ENCODE measurements around the gene EPB41L3.
"Not testable (repeated sequence)": the region's sequence is repeated elsewhere in the genome, so short reads cannot be mapped to it uniquely, and the experiment has no call there.

EPB41L3 gene

DNA sequence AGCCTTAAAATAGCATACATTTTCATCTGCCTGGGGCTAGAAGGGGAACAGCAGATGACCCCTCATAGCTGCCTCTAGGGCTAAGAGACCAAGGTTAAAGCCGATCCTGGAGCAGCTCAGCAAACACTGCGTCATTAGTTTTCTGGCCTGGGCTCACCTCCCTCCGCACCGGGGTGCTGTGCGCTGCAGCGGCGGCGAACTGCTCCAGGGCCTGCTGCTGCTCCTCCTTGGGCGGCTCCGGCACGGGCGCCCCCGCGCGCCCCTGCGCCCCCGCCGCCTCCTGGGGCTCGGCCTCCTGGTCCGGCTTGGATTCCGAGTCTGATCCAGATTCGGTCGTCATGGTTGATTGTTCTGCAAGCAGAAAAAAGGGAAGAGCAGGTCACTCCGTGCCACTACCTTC is 55.0 kb downstream of the EPB41L3 start:
- no peak for DNase-seq

DNA sequence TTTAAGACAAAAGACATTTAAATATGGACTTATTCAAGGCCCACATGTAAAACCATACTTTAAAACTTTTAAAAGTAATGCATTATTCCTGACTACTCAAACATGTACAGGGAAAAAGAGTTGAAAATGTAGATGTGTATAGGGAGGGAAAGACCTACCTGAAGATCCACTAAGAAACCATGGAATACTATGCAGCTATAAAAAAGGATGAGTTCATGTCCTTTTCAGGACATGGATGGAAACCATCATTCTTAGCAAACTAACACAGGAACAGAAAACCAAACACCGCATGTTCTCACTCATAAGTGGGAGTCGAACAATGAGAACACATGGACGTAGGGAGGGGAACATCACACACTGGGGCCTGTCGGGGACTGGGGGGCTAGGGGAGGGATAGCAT is 55.8 kb downstream of the EPB41L3 start:
- not testable (repeated sequence) for DNase-seq

DNA sequence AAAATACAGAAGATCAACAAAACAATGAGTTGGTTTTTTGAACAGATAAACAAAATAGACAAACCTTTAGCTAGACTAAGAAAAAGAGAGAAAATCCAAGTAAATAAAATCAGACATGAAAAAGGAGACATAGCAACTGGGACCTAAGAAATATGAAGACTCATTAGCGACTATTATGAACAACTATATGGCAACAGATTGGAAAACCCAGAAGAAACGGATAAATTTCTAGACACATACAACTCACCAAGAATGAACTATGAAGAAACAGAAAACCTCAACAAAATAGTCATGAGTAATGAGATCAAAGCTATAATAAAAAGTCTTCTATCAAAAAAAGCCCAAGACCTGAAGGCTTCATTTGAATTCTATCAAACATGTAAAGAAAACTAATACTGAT is 59.3 kb downstream of the EPB41L3 start:
- no peak for DNase-seq

DNA sequence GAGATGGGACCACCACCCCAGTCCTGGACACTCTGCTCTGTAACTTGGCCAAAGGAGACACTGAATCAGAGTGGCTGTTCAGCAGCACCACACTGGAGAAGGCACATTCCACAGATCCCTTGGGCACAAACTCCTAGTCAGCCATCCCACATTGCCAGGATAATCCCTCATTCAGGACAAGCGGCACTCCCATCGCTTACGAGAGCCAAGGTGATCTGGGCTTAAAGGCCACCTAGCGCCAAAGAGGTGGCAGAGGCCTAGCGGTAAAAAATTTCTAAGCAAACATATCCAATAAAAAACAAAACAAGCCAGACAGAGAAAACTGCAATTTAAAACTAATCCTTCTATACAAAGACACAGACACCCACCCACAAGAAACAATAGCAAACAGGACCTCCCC is 62.2 kb downstream of the EPB41L3 start:
- no peak for DNase-seq

DNA sequence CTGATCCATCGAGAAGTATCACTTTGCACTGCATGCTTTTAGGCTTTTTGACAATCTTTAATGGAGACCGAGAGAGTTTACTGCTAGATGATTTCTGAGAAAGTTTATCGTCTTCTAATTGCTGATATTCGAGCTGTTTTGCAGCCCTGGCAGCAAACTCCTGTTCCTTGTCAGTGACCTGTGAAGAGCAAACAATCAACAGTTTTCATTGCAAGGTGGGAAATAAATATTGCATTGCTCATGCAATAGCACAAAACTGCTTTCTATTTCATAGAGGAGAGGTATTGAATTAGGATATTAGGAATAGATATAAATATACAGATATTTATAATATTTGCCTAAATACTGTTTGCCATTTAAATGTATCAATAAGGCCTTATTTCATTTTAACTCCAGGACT is 65.5 kb downstream of the EPB41L3 start:
- DNase-seq = no peak

DNA sequence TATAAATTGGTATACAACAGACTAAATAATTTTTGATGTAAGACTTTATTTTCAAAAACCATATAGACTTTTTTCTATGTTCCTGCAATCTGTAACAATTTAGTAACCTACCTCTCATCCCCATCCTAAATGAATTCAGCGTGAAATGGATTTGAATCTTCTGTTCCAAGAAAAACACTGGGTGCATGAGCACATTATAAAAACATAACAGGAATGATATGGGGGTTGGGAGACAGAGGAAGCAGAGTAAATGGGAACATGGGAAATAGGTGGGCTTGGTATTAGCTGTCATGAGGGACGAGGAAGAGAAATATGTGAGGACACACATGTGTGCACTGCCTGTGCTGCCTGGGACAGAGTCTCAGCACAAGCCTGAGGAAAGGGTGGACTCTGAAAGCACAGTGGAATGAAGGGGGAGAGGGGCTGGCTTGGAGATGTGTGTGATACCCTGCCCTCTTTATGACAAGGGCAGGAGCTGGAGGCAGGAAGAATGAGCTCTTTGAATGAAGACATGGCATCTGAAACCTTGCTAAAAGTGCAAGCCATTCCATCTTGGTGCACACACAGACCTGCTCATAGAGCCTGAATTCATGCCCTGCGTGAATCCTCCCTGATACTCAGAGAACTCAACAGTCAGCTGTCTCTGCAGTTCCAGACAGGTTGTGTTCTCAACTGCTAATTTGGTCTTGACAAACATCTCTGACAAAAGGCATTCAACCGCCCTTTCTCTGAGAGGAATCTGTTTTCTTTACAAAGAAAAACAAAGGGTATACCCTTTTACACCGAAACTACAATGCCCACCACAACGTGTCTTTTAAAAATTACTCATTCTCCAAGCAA is 66.6 kb downstream of the EPB41L3 start:
- no peak for DNase-seq

DNA sequence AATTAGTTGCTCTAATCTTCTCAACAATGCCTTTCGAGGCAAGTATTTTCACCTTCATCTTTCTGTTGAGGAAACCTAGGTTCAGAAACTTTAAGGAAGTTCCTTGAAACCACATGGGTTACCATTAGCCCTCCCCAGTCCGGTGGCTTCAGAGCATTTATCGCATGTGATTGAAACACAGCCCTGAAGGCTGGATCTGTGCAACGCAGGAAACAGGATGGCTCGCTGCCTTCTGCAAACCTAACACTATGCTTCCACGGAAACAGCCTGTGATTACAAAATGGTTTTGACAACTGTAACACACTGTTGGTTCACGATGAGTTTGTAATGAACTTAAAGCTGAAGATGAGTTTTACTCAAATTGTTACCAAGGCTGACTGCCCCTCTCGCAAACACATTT is 68.5 kb downstream of the EPB41L3 start:
- DNase-seq = no peak

DNA sequence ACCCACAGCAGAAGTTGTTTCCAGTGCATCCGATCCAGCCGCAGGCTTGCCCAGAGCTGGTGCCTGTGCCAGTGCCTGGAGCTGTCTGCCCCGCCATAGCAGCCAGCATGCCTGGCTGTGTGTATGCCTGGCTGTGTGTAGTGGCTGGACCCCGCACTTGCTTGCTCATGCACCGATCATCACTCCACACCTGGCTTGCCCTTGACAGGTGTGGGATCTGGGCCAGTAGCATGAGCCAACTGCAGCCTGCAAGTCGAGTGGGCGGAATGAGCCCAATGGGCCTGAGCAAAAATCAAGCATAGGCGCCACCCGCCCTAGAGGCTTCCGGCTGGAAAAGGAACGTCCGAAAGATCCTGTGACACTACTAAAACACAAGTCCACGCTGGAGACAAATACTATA is 74.5 kb downstream of the EPB41L3 start:
- DNase-seq = no peak

DNA sequence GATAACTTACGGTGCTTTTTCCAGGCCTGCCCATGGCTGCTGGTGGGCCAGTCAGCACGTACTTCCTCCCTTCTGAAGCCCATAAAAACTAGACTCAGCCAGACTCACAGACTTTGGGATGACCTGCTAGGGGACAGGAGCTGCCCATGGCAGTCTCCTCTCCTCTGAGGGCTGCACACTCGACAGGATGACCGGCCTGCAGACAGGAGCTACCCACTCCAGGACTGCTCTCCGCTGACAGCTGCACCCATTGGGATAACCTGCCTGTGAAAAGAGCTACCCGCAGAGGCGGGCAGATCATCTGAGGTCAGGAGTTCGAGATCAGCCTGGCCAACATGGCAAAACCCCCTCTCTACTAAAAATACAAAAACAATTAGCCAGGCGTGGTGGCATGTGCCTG is 75.4 kb downstream of the EPB41L3 start:
- DNase-seq = no peak

DNA sequence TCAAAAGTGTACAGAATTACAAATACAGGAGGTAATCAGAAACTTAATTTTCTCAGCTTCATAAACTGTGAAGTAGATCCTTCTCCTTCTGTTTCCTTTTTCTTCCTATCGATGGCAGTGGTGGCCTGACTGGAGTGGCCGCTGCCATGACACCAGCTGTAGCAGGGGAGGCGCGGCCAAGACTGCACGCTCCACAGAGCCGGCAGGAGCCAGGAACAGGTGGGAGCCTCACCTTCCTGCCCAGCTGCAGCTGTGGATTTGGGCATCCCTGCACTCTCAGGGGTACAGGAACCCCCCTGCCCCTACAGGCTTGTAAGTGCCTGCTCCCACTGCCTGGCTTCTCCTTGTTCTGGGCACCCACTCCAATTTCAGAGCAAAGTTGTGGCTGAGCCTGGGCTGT is 76.1 kb downstream of the EPB41L3 start:
- DNase-seq = no peak

DNA sequence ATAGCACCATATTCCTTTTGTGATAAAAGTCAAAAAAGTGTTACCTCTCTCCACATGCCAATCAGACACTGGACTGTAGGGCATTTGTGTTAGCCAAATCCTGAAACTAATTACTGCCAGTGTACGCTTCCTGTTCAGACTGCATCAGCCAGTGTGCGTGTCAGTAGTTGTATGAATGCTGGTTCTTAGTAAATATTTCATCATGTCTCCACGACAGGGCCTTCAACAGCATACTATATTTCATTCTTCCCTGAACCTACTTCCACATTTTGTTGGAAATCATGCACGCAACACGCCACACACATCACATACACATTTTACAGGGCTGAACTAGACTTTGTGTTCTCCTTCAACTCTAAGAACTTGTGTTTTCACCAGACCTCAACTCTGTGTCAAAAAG is 77.5 kb downstream of the EPB41L3 start:
- no peak for DNase-seq

DNA sequence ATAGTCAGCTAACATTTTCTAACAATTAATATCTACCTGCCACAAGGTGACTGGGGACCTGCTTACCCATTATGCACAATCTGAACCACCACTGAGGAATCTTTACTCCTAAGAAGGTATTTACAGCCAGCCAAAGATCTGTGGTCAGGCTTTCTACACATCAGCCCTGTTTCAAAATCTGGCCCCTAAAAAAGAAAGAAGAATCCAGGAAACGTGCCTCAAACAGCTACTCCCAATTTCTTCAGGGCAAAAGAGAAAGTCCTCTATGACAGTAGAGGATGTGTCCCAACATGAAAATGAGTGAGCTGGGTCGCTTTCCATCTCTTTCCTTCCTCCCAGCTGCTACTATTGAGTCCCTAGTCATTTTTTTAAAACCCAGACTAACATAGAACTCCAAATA is 79.5 kb downstream of the EPB41L3 start:
- no peak for DNase-seq

DNA sequence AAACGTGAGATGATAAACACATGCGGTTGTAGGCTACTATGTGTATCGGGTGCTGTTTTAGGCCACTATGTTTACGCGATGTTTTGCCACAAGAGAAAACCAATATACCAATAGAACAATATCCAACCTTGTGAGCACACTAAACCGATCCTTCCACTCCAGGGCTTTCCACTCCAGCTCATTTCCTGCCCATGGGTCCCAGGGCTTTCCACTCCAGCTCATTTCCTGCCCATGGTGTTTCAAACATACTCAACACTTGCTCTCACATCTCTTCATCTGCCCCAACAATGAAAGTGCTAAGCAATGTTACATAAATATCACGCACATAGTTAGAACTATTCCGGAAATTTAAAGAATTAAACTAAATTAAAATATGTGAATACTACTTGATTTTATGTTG is 80.0 kb downstream of the EPB41L3 start:
- no peak for DNase-seq

DNA sequence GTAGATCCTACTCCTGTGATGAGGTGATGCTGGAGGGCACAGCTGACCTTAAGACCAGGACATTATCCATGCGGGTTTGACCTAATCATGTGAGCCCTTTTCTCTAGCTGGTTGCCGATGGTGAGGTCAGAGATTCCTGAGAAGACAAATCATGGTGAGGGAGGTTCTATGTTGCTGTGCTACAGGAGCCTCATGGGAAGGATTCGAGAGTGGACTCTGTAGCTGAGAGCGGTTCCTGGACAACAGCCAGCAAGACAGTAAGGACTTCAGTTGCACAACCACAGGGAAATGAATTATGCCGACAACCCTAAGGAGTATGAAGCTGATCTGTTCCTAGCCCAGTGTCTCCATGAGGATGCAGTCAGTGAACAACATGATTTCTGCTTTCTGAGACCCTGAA is 80.4 kb downstream of the EPB41L3 start:
- no peak for DNase-seq

DNA sequence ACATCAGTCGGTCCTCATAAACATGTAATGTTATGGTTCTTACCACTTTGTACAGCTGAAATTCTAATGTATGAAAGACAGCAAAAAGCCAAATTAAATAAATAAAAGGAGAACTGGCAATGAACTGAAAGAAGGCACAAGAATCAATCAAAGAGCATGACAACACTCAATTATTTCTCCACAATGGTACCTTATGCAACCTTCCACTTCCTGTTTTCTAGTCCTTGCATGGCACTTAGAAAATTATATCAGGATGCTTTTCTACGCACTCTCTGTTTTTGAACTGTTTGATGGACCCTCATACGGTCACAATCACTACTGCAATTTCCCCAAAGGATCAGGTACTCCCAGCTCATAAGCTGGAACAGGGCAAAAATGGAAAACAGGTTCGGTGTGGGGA is 81.6 kb downstream of the EPB41L3 start:
- no peak for DNase-seq

DNA sequence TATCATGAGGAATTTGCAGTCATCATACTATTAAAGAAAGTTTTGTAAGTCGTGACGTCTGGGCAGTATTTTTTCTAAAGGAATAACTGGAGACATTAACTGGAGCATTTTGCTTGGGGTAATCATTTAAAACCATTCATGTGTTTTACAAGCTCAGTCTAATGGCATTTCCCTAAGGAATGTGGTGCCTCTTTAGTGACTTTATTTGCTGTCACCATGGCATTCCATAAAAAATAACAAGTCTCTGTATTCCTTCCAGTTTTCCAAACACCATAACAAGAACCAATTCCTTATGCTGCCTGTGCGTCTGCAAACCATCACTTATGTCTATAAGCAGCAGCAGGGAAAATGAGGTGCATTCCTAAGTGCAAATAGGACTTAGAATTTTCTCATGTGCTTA is 82.8 kb downstream of the EPB41L3 start:
- no peak for DNase-seq

DNA sequence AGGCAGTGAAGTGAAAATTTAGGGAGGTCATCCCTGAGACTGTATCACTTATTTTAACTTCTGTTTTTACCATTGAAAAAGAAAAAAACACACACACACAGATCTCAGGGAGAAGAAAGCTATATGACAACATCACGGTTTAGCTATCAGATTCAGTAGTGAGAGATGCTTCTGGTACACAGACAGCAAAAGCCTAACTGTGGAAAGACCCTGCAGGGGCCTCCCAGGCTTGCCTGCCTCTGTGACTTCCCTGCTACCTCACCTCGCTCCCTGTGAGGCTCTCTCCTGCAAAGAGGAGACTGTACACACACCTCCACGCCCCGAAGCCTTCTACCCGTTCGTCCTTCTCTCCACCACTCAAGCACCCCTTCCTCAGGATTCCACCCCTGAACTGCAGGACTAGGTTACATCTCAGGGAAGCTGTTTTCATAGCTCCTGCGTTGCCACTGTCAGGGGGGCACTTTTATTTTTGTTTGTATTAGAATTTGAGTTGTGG is 86.3 kb downstream of the EPB41L3 start:
- DNase-seq = no peak

DNA sequence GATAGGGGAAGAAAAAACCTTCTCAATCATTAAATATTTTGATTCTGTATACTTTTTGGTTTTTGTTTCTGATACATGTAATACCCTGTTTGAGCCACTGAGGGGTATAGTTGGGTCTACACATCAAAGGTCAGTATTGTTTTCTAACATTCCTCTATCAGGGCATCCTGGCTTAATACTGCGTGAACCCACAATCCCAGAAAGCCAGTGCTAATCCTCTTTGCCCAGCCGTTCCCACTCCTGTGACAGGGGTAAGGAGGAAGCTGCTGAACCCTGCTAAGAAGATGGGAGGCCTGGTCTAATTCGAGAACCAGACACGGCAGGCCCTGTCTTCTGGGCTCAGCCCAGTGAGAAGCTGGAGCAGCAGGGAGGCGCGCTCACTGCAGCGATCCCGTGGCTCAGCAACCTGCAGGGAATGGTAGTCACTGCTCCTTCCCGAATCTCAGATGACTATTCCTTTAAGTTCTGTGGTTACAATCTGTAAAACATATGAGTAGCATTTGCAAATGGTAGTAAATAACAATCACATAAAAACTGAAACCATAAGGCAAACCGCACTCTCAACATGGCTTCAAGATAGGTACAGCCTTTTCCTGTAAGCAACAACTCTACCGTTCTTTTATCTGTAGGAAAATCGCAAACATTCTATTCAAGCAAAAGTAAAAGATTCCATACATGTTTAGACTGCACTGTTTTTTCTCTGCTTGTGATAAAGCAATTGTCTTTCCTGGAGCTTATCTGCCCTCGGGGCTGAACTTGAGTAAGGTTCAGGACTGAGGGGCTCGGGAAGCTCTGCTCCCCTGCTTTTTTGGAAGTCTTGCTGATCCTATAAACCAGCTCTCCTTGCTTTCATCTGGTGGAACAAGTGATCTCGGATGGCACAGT is 87.0 kb downstream of the EPB41L3 start:
- no peak for DNase-seq

DNA sequence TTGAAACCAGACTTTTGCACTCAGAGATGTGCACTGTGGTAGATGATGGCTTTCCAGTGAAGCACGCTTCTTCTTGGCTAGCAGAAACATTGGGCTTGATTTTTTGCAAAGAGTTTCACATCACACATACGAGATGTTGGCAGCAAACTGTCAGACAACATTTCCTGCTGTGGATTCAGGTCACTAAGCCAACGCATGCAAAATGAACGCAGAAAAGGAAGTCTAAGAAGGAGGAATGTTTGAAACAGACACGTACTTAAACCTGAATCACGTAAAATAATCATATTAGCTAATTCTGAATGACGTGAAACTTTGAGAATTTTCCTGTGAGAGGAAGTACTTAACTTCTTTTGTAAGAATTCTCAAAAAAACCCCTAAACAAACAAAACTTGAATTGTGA is 88.1 kb downstream of the EPB41L3 start:
- no peak for DNase-seq

DNA sequence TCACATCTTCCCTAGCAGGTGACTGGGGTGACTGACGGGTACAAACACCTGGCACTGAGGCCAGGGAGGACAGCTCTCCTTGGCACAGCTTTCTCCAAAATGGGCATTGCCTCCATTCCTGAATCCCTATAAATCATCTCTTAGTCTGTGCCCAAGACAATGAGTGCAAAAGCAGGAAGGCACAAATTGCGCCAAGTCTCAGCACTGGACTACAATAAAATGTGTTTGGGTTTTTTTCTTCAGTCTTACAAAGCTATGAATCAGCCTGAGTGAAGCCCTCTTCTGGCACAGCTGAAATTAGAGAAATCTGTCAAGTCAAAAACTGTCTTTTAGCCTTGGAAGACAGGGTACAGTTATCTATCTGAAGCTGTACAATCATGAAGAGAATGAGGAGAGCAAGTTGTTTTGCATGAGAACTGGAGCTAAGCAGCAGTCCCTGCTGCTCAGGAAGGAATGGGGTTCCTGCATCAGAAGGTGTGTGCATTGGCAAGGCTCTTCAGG is 90.8 kb downstream of the EPB41L3 start:
- DNase-seq = no peak

DNA sequence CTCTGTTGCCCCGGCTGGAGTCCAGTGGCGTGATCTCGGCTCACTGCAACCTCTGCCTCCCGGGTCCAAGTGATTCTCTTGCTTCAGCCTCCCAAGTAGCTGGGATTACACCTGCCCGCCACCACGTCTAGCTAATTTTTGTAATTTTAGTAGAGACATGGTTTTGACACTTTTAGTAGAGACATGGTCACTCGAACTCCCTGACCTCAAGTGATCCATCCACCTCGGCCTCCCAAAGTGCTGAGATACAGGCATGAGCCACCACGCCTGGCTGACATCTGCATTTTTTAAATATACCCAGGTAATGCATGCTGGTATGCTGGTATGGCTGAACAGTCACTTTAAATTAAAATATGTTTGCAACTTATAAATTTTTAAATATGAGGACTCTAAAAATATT is 91.9 kb downstream of the EPB41L3 start:
- DNase-seq = no peak

DNA sequence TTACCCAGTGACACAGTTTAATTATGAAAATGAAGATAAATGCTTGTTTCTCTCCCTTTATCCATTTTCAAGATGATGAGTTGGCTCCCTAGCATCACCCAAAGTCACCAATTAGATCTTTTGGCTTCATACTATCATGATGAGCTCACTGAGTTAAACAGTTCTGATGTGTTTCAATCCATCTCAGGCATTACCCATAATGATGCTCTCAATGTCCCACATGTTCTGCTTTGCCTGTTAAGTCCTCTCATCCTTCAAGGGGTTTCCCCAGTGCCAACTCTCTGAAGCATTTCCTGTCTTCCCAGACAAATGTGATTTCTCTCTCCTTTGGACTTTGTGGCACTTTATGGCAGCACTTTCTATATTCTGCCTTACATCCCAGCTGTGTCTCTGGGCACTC is 92.6 kb downstream of the EPB41L3 start:
- no peak for DNase-seq

DNA sequence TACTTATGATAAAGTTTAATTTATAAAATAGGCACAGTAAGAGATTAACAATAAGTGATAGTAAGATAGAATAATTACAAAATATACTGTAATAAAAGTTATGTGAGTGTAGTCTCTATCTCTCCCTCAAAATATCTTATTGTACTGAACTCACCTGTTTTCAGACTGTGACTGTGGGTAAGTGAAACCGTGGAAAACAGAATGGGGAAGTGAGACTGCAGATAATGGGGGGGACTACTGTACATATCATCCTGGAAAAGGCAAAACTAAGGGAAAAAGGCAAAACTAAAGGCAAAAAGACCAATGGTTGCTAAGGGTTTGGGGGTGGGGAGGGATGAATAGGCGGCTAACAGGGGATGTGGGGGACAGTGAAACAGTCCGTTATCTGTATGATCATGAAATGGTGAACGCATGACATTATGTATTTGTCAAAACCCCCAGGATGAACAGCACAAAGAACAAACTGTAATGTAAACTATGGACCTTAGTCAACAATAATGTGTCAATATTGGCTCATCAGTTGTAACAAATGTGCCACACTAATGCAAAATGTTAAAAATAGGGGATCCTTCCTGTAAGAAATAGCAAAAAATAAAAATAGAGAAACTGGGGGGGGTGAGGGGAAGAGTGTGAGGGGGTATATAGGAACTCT is 93.8 kb downstream of the EPB41L3 start:
- no peak for DNase-seq

All from activated T-cell treated with anti-CD3 and anti-CD28 coated beads for 4 hours (primary cell).